ENCODE data around the gene ACAP3.

Gene ACAP3

DNA sequence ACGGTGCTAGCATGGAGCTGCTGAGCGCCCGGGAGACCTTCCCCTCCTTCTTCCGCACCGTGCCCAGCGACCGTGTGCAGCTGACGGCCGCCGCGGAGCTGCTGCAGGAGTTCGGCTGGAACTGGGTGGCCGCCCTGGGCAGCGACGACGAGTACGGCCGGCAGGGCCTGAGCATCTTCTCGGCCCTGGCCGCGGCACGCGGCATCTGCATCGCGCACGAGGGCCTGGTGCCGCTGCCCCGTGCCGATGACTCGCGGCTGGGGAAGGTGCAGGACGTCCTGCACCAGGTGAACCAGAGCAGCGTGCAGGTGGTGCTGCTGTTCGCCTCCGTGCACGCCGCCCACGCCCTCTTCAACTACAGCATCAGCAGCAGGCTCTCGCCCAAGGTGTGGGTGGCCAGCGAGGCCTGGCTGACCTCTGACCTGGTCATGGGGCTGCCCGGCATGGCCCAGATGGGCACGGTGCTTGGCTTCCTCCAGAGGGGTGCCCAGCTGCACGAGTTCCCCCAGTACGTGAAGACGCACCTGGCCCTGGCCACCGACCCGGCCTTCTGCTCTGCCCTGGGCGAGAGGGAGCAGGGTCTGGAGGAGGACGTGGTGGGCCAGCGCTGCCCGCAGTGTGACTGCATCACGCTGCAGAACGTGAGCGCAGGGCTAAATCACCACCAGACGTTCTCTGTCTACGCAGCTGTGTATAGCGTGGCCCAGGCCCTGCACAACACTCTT, 24.5 kb upstream of the ACAP3 start:
- TF ChIP-seq, protein P1, sequence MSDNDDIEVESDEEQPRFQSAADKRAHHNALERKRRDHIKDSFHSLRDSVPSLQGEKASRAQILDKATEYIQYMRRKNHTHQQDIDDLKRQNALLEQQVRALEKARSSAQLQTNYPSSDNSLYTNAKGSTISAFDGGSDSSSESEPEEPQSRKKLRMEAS (IDR thresholded peaks at IDR 0.05; ENCODE audit: low read depth, low read length) = no peak
- TF ChIP-seq, protein P2, sequence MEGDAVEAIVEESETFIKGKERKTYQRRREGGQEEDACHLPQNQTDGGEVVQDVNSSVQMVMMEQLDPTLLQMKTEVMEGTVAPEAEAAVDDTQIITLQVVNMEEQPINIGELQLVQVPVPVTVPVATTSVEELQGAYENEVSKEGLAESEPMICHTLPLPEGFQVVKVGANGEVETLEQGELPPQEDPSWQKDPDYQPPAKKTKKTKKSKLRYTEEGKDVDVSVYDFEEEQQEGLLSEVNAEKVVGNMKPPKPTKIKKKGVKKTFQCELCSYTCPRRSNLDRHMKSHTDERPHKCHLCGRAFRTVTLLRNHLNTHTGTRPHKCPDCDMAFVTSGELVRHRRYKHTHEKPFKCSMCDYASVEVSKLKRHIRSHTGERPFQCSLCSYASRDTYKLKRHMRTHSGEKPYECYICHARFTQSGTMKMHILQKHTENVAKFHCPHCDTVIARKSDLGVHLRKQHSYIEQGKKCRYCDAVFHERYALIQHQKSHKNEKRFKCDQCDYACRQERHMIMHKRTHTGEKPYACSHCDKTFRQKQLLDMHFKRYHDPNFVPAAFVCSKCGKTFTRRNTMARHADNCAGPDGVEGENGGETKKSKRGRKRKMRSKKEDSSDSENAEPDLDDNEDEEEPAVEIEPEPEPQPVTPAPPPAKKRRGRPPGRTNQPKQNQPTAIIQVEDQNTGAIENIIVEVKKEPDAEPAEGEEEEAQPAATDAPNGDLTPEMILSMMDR (IDR thresholded peaks at IDR 0.05; ENCODE audit: low read depth, low read length) = no peak
- TF ChIP-seq MYC (IDR thresholded peaks at IDR 0.05; ENCODE audit: low read depth, low read length) (no peak), POLR2A (IDR thresholded peaks at IDR 0.05; ENCODE audit: extremely low read depth, insufficient read length) (no peak)

DNA sequence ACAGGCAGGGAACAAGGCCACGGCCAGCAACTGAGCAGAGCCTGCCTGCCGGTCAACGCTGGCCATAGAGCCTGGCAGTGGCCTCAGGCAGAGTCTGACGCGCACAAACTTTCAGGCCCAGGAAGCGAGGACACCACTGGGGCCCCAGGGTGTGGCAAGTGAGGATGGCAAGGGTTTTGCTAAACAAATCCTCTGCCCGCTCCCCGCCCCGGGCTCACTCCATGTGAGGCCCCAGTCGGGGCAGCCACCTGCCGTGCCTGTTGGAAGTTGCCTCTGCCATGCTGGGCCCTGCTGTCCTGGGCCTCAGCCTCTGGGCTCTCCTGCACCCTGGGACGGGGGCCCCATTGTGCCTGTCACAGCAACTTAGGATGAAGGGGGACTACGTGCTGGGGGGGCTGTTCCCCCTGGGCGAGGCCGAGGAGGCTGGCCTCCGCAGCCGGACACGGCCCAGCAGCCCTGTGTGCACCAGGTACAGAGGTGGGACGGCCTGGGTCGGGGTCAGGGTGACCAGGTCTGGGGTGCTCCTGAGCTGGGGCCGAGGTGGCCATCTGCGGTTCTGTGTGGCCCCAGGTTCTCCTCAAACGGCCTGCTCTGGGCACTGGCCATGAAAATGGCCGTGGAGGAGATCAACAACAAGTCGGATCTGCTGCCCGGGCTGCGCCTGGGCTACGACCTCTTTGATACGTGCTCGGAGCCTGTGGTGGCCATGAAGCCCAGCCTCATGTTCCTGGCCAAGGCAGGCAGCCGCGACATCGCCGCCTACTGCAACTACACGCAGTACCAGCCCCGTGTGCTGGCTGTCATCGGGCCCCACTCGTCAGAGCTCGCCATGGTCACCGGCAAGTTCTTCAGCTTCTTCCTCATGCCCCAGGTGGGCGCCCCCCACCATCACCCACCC, 23.6 kb upstream of the ACAP3 start, which contains the start of gene TAS1R3:
Gene TAS1R3, plus strand, starts transcription at position 213 of the 898 bp plus-strand sequence. Its CDS starts 66 bp downstream, at position 279.
- no peak within 1 kb of the TSS for H3K4me3 ChIP-seq (ENCODE audit: low read depth, low read length)
- DNase-seq (ENCODE audit: low read depth) = no peak
- TF ChIP-seq MYC (IDR thresholded peaks at IDR 0.05; ENCODE audit: low read depth, low read length) = no peak
- TF ChIP-seq POLR2A (IDR thresholded peaks at IDR 0.05; ENCODE audit: extremely low read depth, insufficient read length) = no peak
- TF ChIP-seq, protein P2 (IDR thresholded peaks at IDR 0.05; ENCODE audit: low read depth, low read length) = no peak
- TF ChIP-seq, protein P1 (IDR thresholded peaks at IDR 0.05; ENCODE audit: low read depth, low read length) = no peak

More for the DNA sequence above, 24.5 kb upstream of the ACAP3 start:
- H3K4me3 ChIP-seq (ENCODE audit: low read depth, low read length) = no peak overlapping the region
- DNase-seq (ENCODE audit: low read depth) = no peak

DNA sequence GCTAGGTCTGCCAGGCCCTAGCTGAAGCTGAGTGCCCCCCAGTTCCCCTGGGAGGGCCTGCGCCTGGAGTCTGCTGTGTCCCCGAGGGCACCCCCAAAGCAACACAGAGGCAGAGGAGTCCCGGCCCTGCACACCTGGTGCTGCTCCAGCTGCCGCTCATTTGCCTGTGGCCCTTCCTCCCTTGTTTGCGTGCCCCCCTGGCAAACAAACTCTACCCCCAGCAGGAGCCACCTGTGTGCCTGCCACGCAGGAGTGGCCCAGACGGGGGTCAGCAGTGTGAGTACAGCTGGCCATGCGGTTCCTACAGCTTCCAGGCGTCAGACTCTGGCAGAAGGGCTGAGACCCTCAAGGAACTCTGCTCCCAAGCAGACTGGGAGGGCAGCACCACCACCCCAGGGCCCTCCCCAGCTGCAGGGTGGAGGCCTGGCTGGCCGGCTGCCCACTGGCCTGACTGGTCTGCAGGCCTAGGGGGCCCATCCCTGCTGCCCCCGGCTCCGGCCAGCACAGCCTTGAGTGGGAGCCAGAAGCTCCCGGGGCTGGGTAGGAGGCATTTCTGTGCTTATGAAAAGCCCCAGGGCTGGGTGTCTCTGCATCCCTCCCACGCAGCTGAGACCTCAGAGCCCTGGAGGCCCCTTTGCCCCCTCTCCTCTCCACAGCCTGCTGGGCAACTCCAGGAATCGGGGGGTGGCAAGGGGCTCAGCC, 22.8 kb upstream of the ACAP3 start:
- no peak for DNase-seq (ENCODE audit: low read depth)
- TF ChIP-seq POLR2A (IDR thresholded peaks at IDR 0.05; ENCODE audit: extremely low read depth, insufficient read length) (no peak), MYC (IDR thresholded peaks at IDR 0.05; ENCODE audit: low read depth, low read length) (no peak)
- TF ChIP-seq, protein P1 (IDR thresholded peaks at IDR 0.05; ENCODE audit: low read depth, low read length) = no peak
- TF ChIP-seq, protein P2 (IDR thresholded peaks at IDR 0.05; ENCODE audit: low read depth, low read length) = no peak
- no peak overlapping the region for H3K4me3 ChIP-seq (ENCODE audit: low read depth, low read length)

DNA sequence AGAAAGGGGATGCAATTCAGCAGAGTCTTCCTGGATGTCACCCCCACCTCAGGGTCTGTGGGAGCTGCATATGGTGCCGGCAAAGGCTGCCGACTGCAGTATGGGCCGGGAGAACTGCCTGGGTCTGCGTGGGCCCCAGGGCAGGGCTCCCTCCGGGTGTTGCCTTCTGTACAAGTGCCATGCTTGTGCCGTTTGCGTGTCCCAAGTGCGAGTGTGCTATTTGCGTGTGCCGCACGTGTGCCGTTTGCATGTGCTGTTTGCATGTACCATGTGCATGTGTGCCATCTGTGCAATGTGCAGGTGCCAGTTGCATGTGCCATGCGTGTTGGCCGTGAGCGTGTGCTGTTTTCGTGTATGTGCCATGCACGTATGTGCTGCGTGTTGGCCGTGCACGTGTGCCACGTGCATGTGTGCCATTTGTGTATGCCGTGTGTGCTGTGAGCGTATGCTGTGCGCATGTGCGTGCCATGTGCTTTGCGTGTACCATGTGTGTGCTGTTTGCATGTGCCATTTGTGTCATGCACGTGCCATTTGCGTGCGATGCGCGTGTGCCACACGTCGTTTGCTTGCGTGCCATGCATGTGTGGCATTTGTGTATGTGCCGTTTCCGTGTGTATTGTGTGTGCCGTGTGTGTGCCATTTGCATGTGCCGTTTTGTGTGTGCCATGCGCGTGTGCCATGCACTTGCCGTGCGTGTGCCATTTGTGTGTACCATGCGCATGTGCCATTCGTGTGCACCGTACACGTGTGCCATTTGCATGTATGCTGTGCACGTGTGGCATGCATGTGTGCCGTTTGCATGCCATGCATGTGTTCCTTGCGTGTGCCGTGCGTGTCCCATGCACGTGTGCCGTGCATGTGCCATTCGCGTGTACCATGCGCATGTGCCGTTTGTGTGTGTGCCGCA, 21.8 kb upstream of the ACAP3 start:
- H3K4me3 ChIP-seq (ENCODE audit: low read depth, low read length) = no peak overlapping the region
- no peak for DNase-seq (ENCODE audit: low read depth)

More for the DNA sequence above, 21.8 kb upstream of the ACAP3 start:
- TF ChIP-seq, protein P1 (IDR thresholded peaks at IDR 0.05; ENCODE audit: low read depth, low read length) = no peak
- TF ChIP-seq MYC (IDR thresholded peaks at IDR 0.05; ENCODE audit: low read depth, low read length) (no peak), POLR2A (IDR thresholded peaks at IDR 0.05; ENCODE audit: extremely low read depth, insufficient read length) (no peak)
- TF ChIP-seq, protein P2 (IDR thresholded peaks at IDR 0.05; ENCODE audit: low read depth, low read length) = no peak
